GM19372 (cell line): ENCODE measurements around the gene PRKAR1B.
"Not testable (repeated sequence)": the region's sequence is repeated elsewhere in the genome, so short reads cannot be mapped to it uniquely, and the experiment has no call there.

Experiments
- ATAC-seq: cut with Tn5 transposase; IDR thresholded peaks from one replicate; pipeline ENCODE4 v1.9.1; 2021; ENCODE audit warnings: mild to moderate bottlenecking, low read depth, moderate library complexity; ENCODE audit not compliant: unreplicated experiment

Gene PRKAR1B

DNA sequence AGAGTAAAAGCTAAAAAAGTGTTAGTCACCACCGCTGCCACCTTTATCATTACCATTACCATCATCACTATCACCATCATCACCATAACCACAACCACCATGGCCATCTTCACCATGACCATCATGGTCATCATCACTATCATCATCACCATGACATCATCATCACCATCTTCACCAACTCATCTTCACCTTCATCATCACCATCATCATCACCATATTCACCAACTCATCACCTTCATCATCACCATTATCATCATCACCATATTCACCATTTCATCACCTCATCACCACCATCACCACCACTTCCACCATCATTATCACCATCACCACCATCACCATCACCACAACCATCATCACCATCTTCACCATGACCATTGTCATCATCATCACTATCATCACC is 161.0 kb downstream of the PRKAR1B start:
- no peak for ATAC-seq

DNA sequence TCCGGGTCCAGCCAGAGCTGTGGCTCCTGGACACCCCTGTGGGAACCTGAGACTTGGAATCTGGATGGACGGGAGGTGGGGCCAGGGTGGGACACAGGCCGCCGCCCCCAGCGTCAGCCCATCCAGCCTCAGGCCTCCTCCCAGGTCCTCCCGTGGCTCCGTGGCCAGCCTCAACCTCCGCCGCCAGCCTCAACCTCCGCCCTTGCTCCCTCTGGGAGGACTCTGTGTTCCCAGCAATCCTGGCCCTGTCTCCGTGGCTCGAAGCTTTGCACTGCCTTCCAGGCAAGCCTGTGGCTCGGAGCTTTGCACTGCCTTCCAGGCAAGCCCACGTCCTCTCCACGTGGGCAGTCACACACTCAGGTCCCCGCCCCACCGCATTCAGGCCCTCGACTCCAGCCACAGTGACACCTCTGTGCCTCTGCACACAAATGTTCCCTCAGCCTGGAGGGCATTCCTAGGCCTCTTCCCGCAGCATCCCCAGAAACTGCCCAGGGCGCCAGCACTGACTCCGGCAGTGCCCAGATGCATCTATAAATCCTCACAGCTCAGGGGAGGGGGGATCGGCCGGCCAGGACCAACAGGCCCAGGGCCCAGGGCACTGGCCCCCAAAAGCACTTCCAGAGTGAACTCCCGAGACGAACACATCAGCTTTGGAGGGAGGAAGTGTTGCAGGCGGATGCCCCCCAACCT is 162.8 kb downstream of the PRKAR1B start:
- no peak for ATAC-seq

- ATAC-seq = no peak
Measured at GRCh38 chr7:563629-564170, 163.4 kb downstream of the PRKAR1B start.

GRCh38 chr7:562789-563628 is 164.1 kb downstream of the PRKAR1B start:
- ATAC-seq = no peak

DNA sequence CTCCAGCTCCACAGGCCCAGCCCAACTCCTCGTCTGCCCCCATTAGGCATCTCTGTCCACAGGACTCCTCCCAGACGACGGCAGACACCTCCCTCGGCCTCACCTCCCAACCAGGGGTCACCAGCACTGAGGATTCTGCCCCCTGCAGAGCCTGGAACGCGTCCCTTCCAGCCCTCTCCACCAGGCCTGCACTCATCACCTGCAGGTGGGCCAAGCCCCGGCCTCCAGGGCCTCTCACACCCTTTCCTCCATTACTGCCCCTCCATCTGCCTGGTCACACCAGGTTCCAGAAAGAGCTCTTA is 164.8 kb downstream of the PRKAR1B start:
- no peak for ATAC-seq

DNA sequence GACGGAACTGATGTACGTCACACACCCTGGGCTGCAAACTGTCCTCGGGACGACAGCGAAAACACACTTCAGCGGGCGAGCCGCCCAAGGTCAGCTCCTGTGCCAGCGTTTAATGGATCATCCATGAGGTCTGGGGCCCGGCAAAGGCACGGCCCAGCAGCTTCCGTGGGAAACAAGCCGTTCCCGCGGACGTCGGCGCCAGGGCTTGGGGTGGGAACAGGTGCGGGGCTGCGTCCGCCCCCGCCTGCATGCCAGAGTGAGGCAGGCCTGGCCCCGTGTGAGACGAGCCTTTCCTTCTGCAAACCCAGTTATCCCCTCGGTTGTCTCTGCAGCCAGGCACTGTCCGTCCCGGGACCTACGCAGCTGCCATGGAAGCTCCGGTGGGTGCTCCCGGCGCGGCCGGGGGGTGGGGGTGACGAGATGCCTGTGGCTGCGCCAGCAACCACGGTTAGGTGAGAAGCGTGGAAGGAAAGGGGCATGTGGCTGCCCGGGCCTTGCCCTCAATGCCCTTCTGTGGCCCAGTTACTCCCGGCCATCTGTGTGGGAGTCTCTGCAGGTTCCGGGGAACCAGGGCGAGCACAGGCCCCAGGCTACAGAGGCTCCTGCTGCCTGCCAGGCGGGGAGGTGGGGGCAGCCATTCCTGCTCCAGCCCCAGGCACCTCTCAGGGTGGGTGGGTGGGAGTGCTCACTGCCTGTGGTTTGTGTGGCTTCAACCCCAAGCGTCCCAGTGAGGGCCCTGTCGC is 165.3 kb downstream of the PRKAR1B start:
- ATAC-seq = no peak

GRCh38 chr7:560966-561630 is 166.0 kb downstream of the PRKAR1B start:
- no peak for ATAC-seq

GRCh38 chr7:559396-559705 is 167.7 kb downstream of the PRKAR1B start:
- ATAC-seq = no peak

DNA sequence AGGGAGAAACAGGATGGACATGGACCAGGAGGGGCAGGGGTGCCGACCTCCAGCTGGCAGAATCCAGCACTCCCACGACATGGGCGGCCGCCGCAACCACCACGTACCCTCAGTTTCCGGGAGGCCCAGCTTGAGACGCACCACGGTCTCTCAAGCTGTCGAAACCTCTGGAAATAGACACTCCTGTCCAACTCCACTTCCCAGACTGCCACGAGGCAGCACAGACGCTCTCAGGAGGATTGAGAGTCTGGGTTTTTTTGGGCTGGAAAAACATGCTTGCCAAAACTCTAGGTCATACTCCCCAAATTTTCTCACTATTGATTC is 169.6 kb downstream of the PRKAR1B start:
- no peak for ATAC-seq

- no peak for ATAC-seq
Measured at GRCh38 chr7:556837-557557, 170.1 kb downstream of the PRKAR1B start.

GRCh38 chr7:556291-556826 is 170.7 kb downstream of the PRKAR1B start:
- ATAC-seq = no peak

GRCh38 chr7:555551-556160 is 171.4 kb downstream of the PRKAR1B start:
- ATAC-seq = no peak

DNA sequence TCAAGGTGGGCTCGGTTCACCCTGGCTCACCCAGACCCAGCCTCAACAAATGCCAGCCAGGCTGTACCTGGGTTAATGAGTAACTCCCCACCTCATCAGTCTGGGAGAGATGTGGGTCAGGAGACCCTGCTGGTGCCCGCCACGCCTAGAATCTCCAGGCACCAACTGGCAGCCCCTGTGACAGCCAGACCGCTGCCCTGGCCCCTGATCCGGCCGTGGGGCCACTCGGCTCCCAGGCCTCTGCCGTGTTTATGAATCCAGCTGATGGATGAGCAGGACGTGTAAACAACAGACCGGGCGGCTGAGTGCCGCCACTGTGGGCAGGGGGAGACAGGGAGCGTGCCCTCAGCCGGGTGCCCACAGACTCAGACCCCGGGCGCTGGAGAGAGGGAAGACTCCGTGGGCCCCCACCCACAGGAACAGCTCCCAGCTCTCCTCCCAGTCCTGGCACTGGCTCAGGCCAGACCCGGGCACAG is 173.4 kb downstream of the PRKAR1B start:
- ATAC-seq = no peak

DNA sequence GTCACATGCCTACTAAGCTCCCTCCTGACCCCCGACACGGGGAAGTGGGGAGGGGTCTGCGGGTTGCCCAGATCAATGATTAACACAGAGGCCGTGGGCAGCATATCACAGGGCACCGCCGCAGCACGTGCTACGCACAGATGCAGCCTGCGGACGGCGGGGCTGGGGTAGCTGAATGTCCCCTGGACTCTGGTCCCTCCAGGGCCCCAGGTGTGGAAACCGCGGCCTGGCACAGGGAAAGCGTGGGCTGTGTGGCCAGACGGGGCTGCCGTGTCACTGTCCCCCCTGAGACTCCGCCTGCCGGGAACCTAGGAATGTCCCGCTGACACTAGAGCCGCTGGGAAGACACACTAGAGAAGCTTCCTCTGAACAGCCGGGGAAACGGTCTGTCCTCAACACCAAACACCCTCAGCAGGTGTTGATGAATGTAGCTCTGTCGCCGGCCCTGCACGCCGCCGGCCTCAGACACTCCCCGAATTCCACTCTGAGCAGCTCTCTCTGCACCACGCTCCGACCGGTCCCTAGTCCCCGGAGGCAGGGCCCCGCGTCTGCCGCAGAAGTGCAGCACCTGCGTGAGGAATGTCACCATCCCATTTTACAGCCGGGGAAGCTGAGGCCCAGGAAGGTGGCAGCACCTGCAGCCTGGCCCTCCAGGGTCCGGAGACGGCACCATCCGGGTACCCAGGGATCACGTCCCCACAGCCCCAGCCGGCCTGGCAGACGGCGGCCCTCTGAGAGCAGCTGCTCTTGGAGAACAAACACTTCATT is 174.0 kb downstream of the PRKAR1B start:
- ATAC-seq = no peak

DNA sequence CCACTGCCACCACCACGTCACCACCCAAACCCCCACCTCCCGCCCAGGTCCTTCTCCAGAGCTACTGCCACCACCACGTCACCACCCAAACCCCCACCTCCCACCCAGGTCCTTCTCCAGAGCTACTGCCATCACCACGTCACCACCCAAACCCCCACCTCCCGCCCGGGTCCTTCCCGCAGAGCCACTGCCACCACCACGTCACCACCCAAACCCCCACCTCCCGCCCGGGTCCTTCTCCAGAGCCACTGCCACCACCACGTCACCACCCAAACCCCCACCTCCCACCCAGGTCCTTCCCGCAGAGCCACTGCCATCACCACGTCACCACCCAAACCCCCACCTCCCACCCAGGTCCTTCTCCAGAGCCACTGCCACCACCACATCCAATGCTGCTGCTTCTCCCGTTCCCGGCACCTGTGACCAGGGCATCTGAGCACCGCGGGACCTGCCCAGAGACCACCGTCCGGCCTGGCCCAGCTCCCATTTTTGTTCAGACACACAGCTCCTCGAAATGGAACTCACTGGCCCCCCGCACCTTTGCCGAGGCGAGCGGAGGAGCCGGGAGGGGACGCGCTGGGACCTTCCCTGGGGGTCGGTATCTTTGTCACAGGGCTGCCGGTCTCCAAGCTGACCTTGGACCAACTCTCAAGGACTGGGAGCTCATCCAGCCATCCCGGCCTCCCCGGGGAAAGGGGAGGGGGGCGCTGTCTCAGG is 174.8 kb downstream of the PRKAR1B start:
- ATAC-seq = not testable (repeated sequence)

DNA sequence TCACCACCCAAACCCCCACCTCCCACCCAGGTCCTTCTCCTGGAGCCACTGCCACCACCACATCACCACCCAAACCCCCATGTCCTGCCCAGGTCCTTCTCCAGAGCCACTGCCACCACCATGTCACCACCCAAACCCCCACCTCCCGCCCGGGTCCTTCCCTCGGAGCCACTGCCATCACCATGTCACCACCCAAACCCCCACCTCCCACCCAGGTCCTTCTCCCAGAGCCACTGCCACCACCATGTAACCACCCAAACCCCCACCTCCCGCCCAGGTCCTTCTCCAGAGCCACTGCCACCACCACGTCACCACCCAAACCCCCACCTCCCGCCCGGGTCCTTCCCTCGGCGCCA is 175.5 kb downstream of the PRKAR1B start:
- not testable (repeated sequence) for ATAC-seq

- ATAC-seq = no peak
Measured at GRCh38 chr7:550881-551614, 176.0 kb downstream of the PRKAR1B start.
